ENCODE measurements around the gene ZC2HC1C. TPM values are rescaled to one million over a fixed set of nuclear protein-coding genes. Genes with fewer than 3 reads are reported as not detected.

ZC2HC1C gene, protein sequence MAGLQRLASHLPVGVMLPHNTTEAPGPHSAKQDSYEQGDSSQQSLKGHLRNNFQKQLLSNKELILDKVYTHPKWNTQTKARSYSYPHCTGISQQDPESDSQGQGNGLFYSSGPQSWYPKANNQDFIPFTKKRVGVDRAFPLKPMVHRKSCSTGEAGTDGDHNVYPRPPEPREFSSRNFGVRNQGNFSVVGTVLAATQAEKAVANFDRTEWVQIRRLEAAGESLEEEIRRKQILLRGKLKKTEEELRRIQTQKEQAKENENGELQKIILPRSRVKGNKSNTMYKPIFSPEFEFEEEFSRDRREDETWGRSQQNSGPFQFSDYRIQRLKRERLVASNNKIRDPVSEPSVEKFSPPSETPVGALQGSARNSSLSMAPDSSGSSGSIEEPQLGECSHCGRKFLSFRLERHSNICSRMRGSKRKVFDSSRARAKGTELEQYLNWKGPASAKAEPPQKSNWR
- total RNA-seq, result 0.56 and 4.4 TPM in 2 replicates

DNA sequence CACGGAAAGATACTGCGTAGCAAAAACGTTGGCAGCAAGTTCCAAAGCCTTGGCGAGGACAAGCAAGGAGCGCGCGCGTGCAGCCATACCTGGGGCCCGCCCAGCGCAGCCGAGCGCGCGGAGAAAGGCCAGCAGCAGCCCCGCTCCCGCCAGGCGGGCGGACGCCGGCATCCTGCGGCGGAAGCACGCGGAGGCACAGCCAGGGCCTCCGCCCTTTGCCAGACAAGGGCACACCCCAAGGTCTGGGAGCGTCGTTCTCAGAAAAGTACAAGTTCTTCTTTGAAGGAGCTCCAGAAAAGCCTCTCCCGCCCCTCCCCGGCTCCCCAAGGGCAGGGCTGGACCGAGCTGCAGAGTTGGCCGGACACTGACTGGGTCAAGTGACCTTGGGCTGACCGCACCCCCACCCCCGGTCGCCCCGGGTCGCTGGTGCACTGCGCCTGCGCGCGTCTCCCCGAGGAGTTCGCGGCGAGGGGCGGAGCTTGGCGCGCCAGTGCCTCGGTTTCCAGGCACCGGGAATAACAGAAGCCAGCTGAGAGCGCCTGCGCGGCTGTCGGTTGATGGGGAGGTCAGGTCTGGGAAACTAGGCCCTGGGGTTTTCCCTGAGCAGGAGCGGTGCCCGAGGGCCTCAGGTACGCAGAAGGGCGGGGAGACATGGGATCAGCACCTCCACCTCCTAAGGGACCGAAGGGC is at the start of gene ZC2HC1C:
TSS of gene ZC2HC1C (plus strand) at position 521 of the 690 bp plus-strand sequence. CDS start 933 bp downstream, outside the sequence.

DNA sequence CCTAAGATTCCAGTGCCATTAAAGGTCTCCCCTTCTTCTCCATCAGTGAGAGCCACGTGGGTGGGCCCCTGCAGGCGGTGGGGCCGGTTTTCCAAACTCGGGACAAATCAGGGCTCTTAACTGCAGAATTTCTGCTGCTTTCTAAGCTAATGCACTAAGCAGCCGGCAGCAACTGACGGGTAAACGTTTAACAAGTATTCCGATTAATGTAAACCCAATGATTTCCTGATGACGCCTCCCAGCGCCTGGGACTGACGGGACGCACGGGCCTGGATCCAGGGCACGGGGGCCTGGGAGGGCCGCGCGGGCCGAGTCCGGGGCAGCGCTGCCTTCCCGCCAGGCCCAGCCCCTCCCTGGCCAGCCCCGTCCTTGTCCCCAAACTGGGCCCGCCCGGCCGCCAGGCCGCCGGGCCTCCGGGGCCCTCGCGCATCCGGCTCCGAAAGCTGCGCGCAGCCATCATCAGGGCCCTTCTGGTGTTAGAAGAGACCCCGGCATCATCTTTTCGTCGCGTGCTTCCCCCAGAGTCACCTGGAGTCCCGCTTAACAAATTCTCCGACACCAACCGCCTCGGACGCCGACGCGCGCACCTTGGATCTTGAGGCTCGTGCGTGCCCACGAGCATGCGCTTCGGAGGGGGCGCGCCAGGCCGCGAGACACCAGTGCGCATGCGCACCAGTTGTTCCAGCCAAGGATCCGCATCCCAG is 18.4 kb upstream of the ZC2HC1C start, which contains the start of gene MLH3:
TSS of gene MLH3 (minus strand) at position 616 of the 704 bp plus-strand sequence. CDS start 1,812 bp downstream, outside the sequence.

DNA sequence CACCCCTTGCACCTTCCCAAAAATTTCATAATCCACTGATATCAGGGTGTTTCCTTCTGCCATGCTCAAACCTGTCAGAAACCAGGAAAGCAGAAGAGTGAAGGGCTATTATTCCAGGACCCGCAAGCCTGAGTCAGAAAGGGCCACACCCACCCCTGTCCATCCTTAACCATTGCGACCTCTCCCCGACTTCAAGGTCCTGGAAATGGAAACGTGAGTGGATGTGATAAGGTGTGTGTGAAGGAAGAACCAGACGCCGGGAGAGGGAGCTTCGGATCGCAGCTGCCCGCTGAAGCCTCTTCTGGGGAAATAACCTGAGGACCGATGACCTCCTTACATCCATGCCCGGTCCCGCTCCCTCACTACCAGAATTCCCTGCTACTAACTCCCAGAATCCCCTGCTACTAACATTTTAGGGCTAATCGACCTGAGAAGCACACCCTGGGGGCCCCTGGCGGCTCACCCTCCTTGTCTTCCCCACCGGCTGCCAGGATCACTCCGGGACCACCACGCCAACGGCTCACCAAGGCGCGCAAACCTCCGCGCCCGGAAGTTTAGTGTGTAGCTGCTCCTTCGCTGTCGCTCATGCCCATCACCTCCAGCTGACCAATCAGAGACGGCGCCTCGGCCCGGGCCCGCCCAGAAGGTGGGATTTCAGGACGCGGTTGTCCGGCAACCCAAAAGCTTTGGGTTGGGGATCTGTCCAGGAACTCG is 5.8 kb upstream of the ZC2HC1C start, which contains the start of gene ACYP1:
TSS of gene ACYP1 (minus strand) at position 534 of the 714 bp plus-strand sequence. CDS start at position 63, 471 bp downstream.

DNA sequence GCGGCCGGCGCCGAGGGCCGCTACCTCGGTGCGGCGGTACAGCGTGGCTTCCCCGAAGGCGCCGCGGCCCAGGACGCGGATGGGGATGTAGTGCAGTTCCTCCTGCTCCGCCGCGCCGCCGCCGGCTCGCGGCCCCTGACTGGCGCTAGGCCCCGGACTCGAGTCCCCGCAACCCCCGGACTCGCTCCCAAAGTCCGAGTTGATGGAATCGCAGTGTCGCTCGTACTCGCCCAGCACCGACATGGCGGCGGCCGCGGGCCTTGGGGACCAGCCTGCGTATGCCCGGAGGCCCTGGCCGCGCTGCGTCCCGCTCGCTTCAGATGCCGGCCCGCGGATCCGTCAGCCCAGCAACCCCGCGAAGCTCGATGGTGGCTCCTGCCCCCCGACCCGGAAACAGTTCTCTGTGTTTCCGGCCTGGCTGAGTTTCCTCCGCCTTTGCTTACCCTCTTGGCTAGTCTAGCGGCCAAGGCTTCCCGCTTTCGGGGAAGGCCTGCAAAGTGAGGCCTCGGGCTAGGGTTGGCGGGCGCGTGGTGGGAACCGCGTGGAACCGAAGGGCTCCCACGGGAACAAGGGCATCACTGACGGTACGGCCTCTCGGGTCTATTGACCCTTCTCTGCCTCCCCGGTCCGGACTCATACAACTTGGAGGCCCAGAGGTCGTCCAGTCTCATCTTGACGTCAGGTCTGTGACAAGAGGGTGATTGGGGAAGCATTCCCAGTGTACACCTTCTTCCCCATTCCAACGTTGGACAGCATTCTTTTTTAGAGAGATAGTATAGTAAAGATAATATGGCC is 57.4 kb downstream of the ZC2HC1C start, which contains the start of gene NEK9:
TSS of gene NEK9 (minus strand) at position 370 of the 795 bp plus-strand sequence. CDS start at position 243, 127 bp downstream.

Other genes starting within 250 kb of the ZC2HC1C start
- gene PROX2, start 193.5 kb upstream of the ZC2HC1C start, total RNA-seq, result not detected in 2 replicates
- 46.6 and 60.2 TPM in 2 replicates for gene DLST, start 187.7 kb upstream of the ZC2HC1C start, total RNA-seq
- 1.6 and 1.8 TPM in 2 replicates for gene RPS6KL1, start 146.4 kb upstream of the ZC2HC1C start, total RNA-seq
- gene PGF, start 114.0 kb upstream of the ZC2HC1C start, total RNA-seq, result 51.8 and 57.1 TPM in 2 replicates
- 53.2 and 63.2 TPM in 2 replicates for gene EIF2B2, start 66.7 kb upstream of the ZC2HC1C start, total RNA-seq
- 8.3 and 8.4 TPM in 2 replicates for gene MLH3, start 18.2 kb upstream of the ZC2HC1C start, total RNA-seq
- gene ACYP1, start 5.6 kb upstream of the ZC2HC1C start, total RNA-seq, result 12.8 and 14.0 TPM in 2 replicates
- 12.8 and 14.5 TPM in 2 replicates for gene NEK9, start 57.4 kb downstream of the ZC2HC1C start, total RNA-seq
- gene TMED10, start 107.0 kb downstream of the ZC2HC1C start, total RNA-seq, result 184 and 218 TPM in 2 replicates
- gene FOS, start 209.2 kb downstream of the ZC2HC1C start, total RNA-seq, result 147 and 192 TPM in 2 replicates

Data from airway epithelial cell (primary cell).